Dermis microvascular lymphatic vessel endothelial cell (primary cell): Measurements from ENCODE around the gene KCNMB2. TPM values are rescaled to one million over a fixed set of nuclear protein-coding genes. Genes with fewer than 3 reads are reported as not detected.

Experiments
- DNase-seq, 2 donors: peaks; one replicate each; pipeline versions ENCODE4 v3.0.0 to v3.0.0-alpha.2; 2010; ENCODE audit warnings: low read depth in 2 of 2
- total RNA-seq: library from RNA; depleted of rRNA; stranded (reverse); fragments of >200 nt; gene quantifications from 2 replicates; pipeline ENCODE4 v1.2.1, GENCODE V29; 2014

The KCNMB2 gene
- total RNA-seq, 1 donor from 2014 or later, result not detected

- DNase-seq, result no peak
Observed at GRCh38 chr3:178750639-178751300, 214.5 kb downstream of the KCNMB2 start.

- DNase-seq, result no peak
Observed at GRCh38 chr3:178752843-178753242, 216.6 kb downstream of the KCNMB2 start.

GRCh38 chr3:178754852-178755510, 218.7 kb downstream of the KCNMB2 start:
- DNase-seq, result no peak

- DNase-seq, result no peak
Observed at GRCh38 chr3:178761024-178761423, 224.8 kb downstream of the KCNMB2 start.

GRCh38 chr3:178761461-178761860, 225.2 kb downstream of the KCNMB2 start:
- no peak for DNase-seq

- DNase-seq, result no peak
Observed at GRCh38 chr3:178762385-178762784, 226.1 kb downstream of the KCNMB2 start.

GRCh38 chr3:178765472-178765871, 229.2 kb downstream of the KCNMB2 start:
- DNase-seq, result no peak

- no peak for DNase-seq
Observed at GRCh38 chr3:178767581-178767980, 231.3 kb downstream of the KCNMB2 start.

- no peak for DNase-seq
Observed at GRCh38 chr3:178768072-178768864, 232.0 kb downstream of the KCNMB2 start.

- no peak for DNase-seq
Observed at GRCh38 chr3:178771511-178771910, 235.3 kb downstream of the KCNMB2 start.

- DNase-seq, result no peak
Observed at GRCh38 chr3:178772746-178773145, 236.5 kb downstream of the KCNMB2 start.

- no peak for DNase-seq
Observed at GRCh38 chr3:178773358-178773757, 237.1 kb downstream of the KCNMB2 start.

- DNase-seq, result no peak
Observed at GRCh38 chr3:178777718-178778411, 241.6 kb downstream of the KCNMB2 start.

GRCh38 chr3:178778589-178778988, 242.4 kb downstream of the KCNMB2 start:
- no peak for DNase-seq

- DNase-seq, result no peak
Observed at GRCh38 chr3:178785961-178786360, 249.7 kb downstream of the KCNMB2 start.

- no peak for DNase-seq
Observed at GRCh38 chr3:178787960-178788359, 251.7 kb downstream of the KCNMB2 start.

- DNase-seq, result no peak
Observed at GRCh38 chr3:178794711-178795110, 258.5 kb downstream of the KCNMB2 start.

GRCh38 chr3:178795349-178795748, 259.1 kb downstream of the KCNMB2 start:
- no peak for DNase-seq

- DNase-seq, result no peak
Observed at GRCh38 chr3:178802259-178802658, 266.0 kb downstream of the KCNMB2 start.

- DNase-seq, result no peak
Observed at GRCh38 chr3:178802993-178803693, 266.9 kb downstream of the KCNMB2 start.

- no peak for DNase-seq
Observed at GRCh38 chr3:178804606-178805005, 268.4 kb downstream of the KCNMB2 start.
